Muscle of leg (tissue), 16 donors: ENCODE results near the gene IGF2. TPM values are rescaled to one million over a fixed set of nuclear protein-coding genes. Genes with fewer than 3 reads are reported as not detected.

ENCODE experiments used
- DNase-seq: peaks from one replicate; pipeline ENCODE4 v3.0.0; 2013
- H3K27ac ChIP-seq: one replicate; pipeline ENCODE4 v1.5.1; 2013; ENCODE audit warnings: mild to moderate bottlenecking, low read length, control low read depth
- H3K27me3 ChIP-seq: one replicate; pipeline ENCODE4 v1.6.1; 2013; ENCODE audit warnings: low read length; ENCODE audit not compliant: control insufficient read depth, insufficient read depth
- H3K36me3 ChIP-seq: one replicate; pipeline ENCODE4 v1.6.1; 2013; ENCODE audit warnings: low read length; ENCODE audit not compliant: control insufficient read depth, insufficient read depth
- H3K4me1 ChIP-seq: one replicate; pipeline ENCODE4 v1.6.1; 2013; ENCODE audit warnings: low read length; ENCODE audit not compliant: control insufficient read depth, insufficient read depth
- H3K4me3 ChIP-seq: one replicate; pipeline ENCODE4 v1.5.1; 2013; ENCODE audit warnings: low read length, control low read depth
- H3K9me3 ChIP-seq: replicated peaks from 2 replicates; pipeline ENCODE4 v1.6.1; 2013; ENCODE audit warnings: low read depth, low read length; ENCODE audit not compliant: control insufficient read depth
- WGBS: methylation state at CpG from one replicate; pipeline ENCODE4 v1.1.5; 2013; ENCODE audit warnings: missing lambda C conversion rate; ENCODE audit not compliant: insufficient coverage; 5-methylcytosine and 5-hydroxymethylcytosine counted together
- long read RNA-seq, 11 donors: transcript quantifications; one replicate each; lab custom pipeline, GENCODE V29; 2026
- polyA plus RNA-seq, 8 donors: library from polyadenylated mRNA; unstranded; fragments of 120-200 nt; gene quantifications; one replicate each; pipeline versions ENCODE4 v1.2.1 to v1.2.3, GENCODE V29; 2013; ENCODE audit warnings: inconsistent platforms in 1 of 8, low replicate concordance in 1 of 8; ENCODE audit not compliant: insufficient read length in 8 of 8, insufficient read depth in 1 of 8
- total RNA-seq: library from RNA; stranded (reverse); fragments of 120-200 nt; gene quantifications from one replicate; pipeline ENCODE4 v1.2.4, GENCODE V29; 2013

Gene IGF2
- total RNA-seq = 1,262 TPM
- polyA plus RNA-seq = 1,000 to 10,000 TPM; 3,071 to 5,136 (median 4,491) TPM
- long read RNA-seq, donor 1, full-length matches to known transcripts = 616 of 870 reads
- long read RNA-seq, donor 1, partial matches to known transcripts = 212 of 870 reads
- long read RNA-seq, donor 1, other reads (novel, unspliced or antisense) = 42 of 870 reads
- long read RNA-seq, donor 2, full-length matches to known transcripts = 48 of 67 reads
- long read RNA-seq, donor 2, partial matches to known transcripts = 19 of 67 reads
- long read RNA-seq, donor 2, other reads (novel, unspliced or antisense) = 0 of 67 reads
- long read RNA-seq, donor 3, full-length matches to known transcripts = 1,686 of 2,414 reads
- long read RNA-seq, donor 3, partial matches to known transcripts = 669 of 2,414 reads
- long read RNA-seq, donor 3, other reads (novel, unspliced or antisense) = 59 of 2,414 reads
- long read RNA-seq, donor 4, full-length matches to known transcripts = 911 of 2,143 reads
- long read RNA-seq, donor 4, partial matches to known transcripts = 1,167 of 2,143 reads
- long read RNA-seq, donor 4, other reads (novel, unspliced or antisense) = 65 of 2,143 reads
- long read RNA-seq, donor 5, full-length matches to known transcripts = 1,086 of 1,362 reads
- long read RNA-seq, donor 5, partial matches to known transcripts = 222 of 1,362 reads
- long read RNA-seq, donor 5, other reads (novel, unspliced or antisense) = 54 of 1,362 reads
- long read RNA-seq, donor 6, full-length matches to known transcripts = 700 of 739 reads
- long read RNA-seq, donor 6, partial matches to known transcripts = 19 of 739 reads
- long read RNA-seq, donor 6, other reads (novel, unspliced or antisense) = 20 of 739 reads
- long read RNA-seq, donor 7, full-length matches to known transcripts = 620 of 1,220 reads
- long read RNA-seq, donor 7, partial matches to known transcripts = 552 of 1,220 reads
- long read RNA-seq, donor 7, other reads (novel, unspliced or antisense) = 48 of 1,220 reads
- long read RNA-seq, donor 8, full-length matches to known transcripts = 443 of 879 reads
- long read RNA-seq, donor 8, partial matches to known transcripts = 409 of 879 reads
- long read RNA-seq, donor 8, other reads (novel, unspliced or antisense) = 27 of 879 reads
- long read RNA-seq, donor 9, full-length matches to known transcripts = 592 of 755 reads
- long read RNA-seq, donor 9, partial matches to known transcripts = 163 of 755 reads
- long read RNA-seq, donor 9, other reads (novel, unspliced or antisense) = 0 of 755 reads
- long read RNA-seq, donor 10, full-length matches to known transcripts = 767 of 1,215 reads
- long read RNA-seq, donor 10, partial matches to known transcripts = 408 of 1,215 reads
- long read RNA-seq, donor 10, other reads (novel, unspliced or antisense) = 40 of 1,215 reads
- long read RNA-seq, donor 11, full-length matches to known transcripts = 1,012 of 1,230 reads
- long read RNA-seq, donor 11, partial matches to known transcripts = 169 of 1,230 reads
- long read RNA-seq, donor 11, other reads (novel, unspliced or antisense) = 49 of 1,230 reads

GRCh38 chr11:2139123-2139521 lies at the start of gene IGF2:
TSS of gene IGF2 (minus strand) at chr11:2139389. CDS start at chr11:2135523, 3,866 bp downstream.
- Histone ChIP-seq H3K4me1 (peaks cover 30% of the 10 kb centered on the region), H3K36me3 (peaks cover 33% of the 10 kb centered on the region), H3K27me3 (peaks cover 77% of the 10 kb centered on the region), H3K9me3 (no peaks in the 10 kb centered on the region), H3K4me3 (peak within 1 kb of the TSS; percentile 66), H3K27ac (peak within 1 kb of the TSS; percentile 89)
- under 1% methylated on average over 48 of the region's 62 CpGs for WGBS
- DNase-seq = peak; percentile 90

GRCh38 chr11:2188745-2189144 lies 49.6 kb upstream of the IGF2 start:
- 89% methylated on average over 18 of the region's 19 CpGs for WGBS
- no peak for DNase-seq
- H3K27me3 ChIP-seq = peaks cover 24% of the 10 kb centered on the region
- H3K4me3 ChIP-seq = no peak overlapping the region
- no peak overlapping the region for H3K27ac ChIP-seq
- peaks cover 24% of the 10 kb centered on the region for H3K4me1 ChIP-seq
- H3K36me3 ChIP-seq = no peaks in the 10 kb centered on the region
- no peaks in the 10 kb centered on the region for H3K9me3 ChIP-seq

GRCh38 chr11:2187280-2187707 lies 48.1 kb upstream of the IGF2 start:
- H3K27me3 ChIP-seq = peaks cover 24% of the 10 kb centered on the region
- 92% methylated on average over 7 of the region's 7 CpGs for whole genome bisulfite sequencing
- H3K4me1 ChIP-seq = peaks cover 16% of the 10 kb centered on the region
- H3K27ac ChIP-seq = no peak overlapping the region
- H3K36me3 ChIP-seq = no peaks in the 10 kb centered on the region
- no peaks in the 10 kb centered on the region for H3K9me3 ChIP-seq
- no peak for DNase-seq
- H3K4me3 ChIP-seq = no peak overlapping the region

GRCh38 chr11:2186669-2187279 lies 47.6 kb upstream of the IGF2 start:
- no peaks in the 10 kb centered on the region for H3K9me3 ChIP-seq
- 32% methylated on average over 19 of the region's 21 CpGs for WGBS
- no peak overlapping the region for H3K27ac ChIP-seq
- peaks cover 29% of the 10 kb centered on the region for H3K27me3 ChIP-seq
- H3K4me3 ChIP-seq = no peak overlapping the region
- H3K4me1 ChIP-seq = peaks cover 16% of the 10 kb centered on the region
- H3K36me3 ChIP-seq = no peaks in the 10 kb centered on the region
- no peak for DNase-seq

GRCh38 chr11:2185324-2186085 lies 46.3 kb upstream of the IGF2 start:
- no peak overlapping the region for H3K27ac ChIP-seq
- DNase-seq = no peak
- 77% methylated on average over 18 of the region's 23 CpGs for WGBS
- no peak overlapping the region for H3K4me3 ChIP-seq
- no peaks in the 10 kb centered on the region for H3K9me3 ChIP-seq
- H3K36me3 ChIP-seq = no peaks in the 10 kb centered on the region
- H3K4me1 ChIP-seq = peaks cover 9% of the 10 kb centered on the region
- peaks cover 27% of the 10 kb centered on the region for H3K27me3 ChIP-seq

GRCh38 chr11:2182692-2183474 lies 43.7 kb upstream of the IGF2 start:
- no peaks in the 10 kb centered on the region for H3K36me3 ChIP-seq
- no peak overlapping the region for H3K4me3 ChIP-seq
- H3K4me1 ChIP-seq = no peaks in the 10 kb centered on the region
- no peak overlapping the region for H3K27ac ChIP-seq
- peaks cover 31% of the 10 kb centered on the region for H3K27me3 ChIP-seq
- WGBS = 75% methylated on average over 7 of the region's 20 CpGs
- H3K9me3 ChIP-seq = no peaks in the 10 kb centered on the region
- no peak for DNase-seq

GRCh38 chr11:2182075-2182474 lies 42.9 kb upstream of the IGF2 start:
- DNase-seq = no peak
- Histone ChIP-seq H3K27ac (no peak overlapping the region), H3K27me3 (peaks cover 31% of the 10 kb centered on the region), H3K9me3 (no peaks in the 10 kb centered on the region), H3K36me3 (no peaks in the 10 kb centered on the region), H3K4me1 (no peaks in the 10 kb centered on the region), H3K4me3 (no peak overlapping the region)
- WGBS = 63% methylated on average over 18 of the region's 18 CpGs

GRCh38 chr11:2180789-2181370 lies 41.7 kb upstream of the IGF2 start:
- WGBS = 52% methylated on average over 5 of the region's 11 CpGs
- Histone ChIP-seq H3K27ac (no peak overlapping the region), H3K4me3 (no peak overlapping the region), H3K36me3 (no peaks in the 10 kb centered on the region), H3K4me1 (no peaks in the 10 kb centered on the region), H3K9me3 (no peaks in the 10 kb centered on the region), H3K27me3 (peaks cover 28% of the 10 kb centered on the region)
- no peak for DNase-seq
